GM18951 (cell line): ENCODE data around the gene TTYH2.
"Not testable (repeated sequence)": the region's sequence is repeated elsewhere in the genome, so short reads cannot be mapped to it uniquely, and the experiment has no call there.

Experiments
- POLR2A ChIP-seq: IDR thresholded peaks from 4 replicates; pipeline ENCODE4 v1.6.1; 2011; ENCODE audit warnings: mild to moderate bottlenecking; ENCODE audit not compliant: insufficient read length, insufficient read depth; ENCODE audit errors: extremely low read depth
- in situ Hi-C: fragments of 300-500 bp; cut with MboI; formaldehyde crosslinking; loops from one replicate; pipeline ENCODE4 v1.12.0; 2022; ENCODE audit warnings: low sequenced_read_pairs, mixed read lengths, inconsistent platforms; ENCODE audit not compliant: unreplicated experiment

The TTYH2 gene

GRCh38 chr17:74274709-74275340, 61.5 kb downstream of the TTYH2 start:
- TF ChIP-seq POLR2A: no peak
- in situ Hi-C loops: no loop called here

- in situ Hi-C loops: no loop called here
- no peak for TF ChIP-seq POLR2A
Observed at GRCh38 chr17:74276051-74276476, 62.7 kb downstream of the TTYH2 start.

- in situ Hi-C loops: no loop called here
- TF ChIP-seq POLR2A: no peak
Observed at GRCh38 chr17:74276541-74277009, 63.2 kb downstream of the TTYH2 start.

- in situ Hi-C loops: no loop called here
- no peak for TF ChIP-seq POLR2A
Observed at GRCh38 chr17:74277935-74278334, 64.6 kb downstream of the TTYH2 start.

GRCh38 chr17:74279617-74280016, 66.2 kb downstream of the TTYH2 start:
- in situ Hi-C loops: not testable (repeated sequence)

- TF ChIP-seq POLR2A: no peak
- in situ Hi-C loops: no loop called here
Observed at GRCh38 chr17:74280093-74280513, 66.7 kb downstream of the TTYH2 start.

GRCh38 chr17:74281799-74282198, 68.4 kb downstream of the TTYH2 start:
- TF ChIP-seq POLR2A: no peak
- in situ Hi-C loops: no loop called here

- in situ Hi-C loops: not testable (repeated sequence)
Observed at GRCh38 chr17:74282274-74282586, 68.9 kb downstream of the TTYH2 start.

GRCh38 chr17:74282587-74283370, 69.4 kb downstream of the TTYH2 start:
- TF ChIP-seq POLR2A: no peak
- in situ Hi-C loops: no loop called here

GRCh38 chr17:74283371-74283673, 70.0 kb downstream of the TTYH2 start:
- in situ Hi-C loops: no loop called here
- no peak for TF ChIP-seq POLR2A

- in situ Hi-C loops: no loop called here
- no peak for TF ChIP-seq POLR2A
Observed at GRCh38 chr17:74287031-74287602, 73.7 kb downstream of the TTYH2 start.

- no peak for TF ChIP-seq POLR2A
- in situ Hi-C loops: no loop called here
Observed at GRCh38 chr17:74288785-74289184, 75.4 kb downstream of the TTYH2 start.

GRCh38 chr17:74289688-74290087, 76.3 kb downstream of the TTYH2 start:
- TF ChIP-seq POLR2A: no peak
- in situ Hi-C loops: no loop called here

- TF ChIP-seq POLR2A: no peak
- in situ Hi-C loops: no loop called here
Observed at GRCh38 chr17:74290340-74290739, 77.0 kb downstream of the TTYH2 start.

- no peak for TF ChIP-seq POLR2A
- in situ Hi-C loops: no loop called here
Observed at GRCh38 chr17:74292495-74292894, 79.1 kb downstream of the TTYH2 start.
